HCT116 (cell line): ENCODE data around the gene RAB40C. TPM values are rescaled to one million over a fixed set of nuclear protein-coding genes. Genes with fewer than 3 reads are reported as not detected.
A peak's percentile ranks its signal among the peaks of the same experiment; 100 is the strongest.

Experiments used
- ATAC-seq: fragments of 200-7000 bp; cut with Tn5 transposase; 2 replicates; pipeline ENCODE4 v1.9.1; 2020; ENCODE audit warnings: mild to moderate bottlenecking, moderate library complexity
- BruUV-seq: library from RNA; stranded (reverse); fragments of 400-500 nt; replicated peaks from 2 replicates; lab custom pipeline; 2021; lab: Mats Ljungman, UMichigan
- CTCF ChIA-PET: fragments of 300-600 bp; sonication (Branson Sonifier 250); formaldehyde crosslinking; loops from one replicate; lab custom pipeline; 2021; ENCODE audit warnings: antibody characterized with exemption; lab: Charles Lee
- POLR2A ChIA-PET: fragments of 300-600, 350-600 bp; sonication (Branson Sonifier 250); formaldehyde crosslinking; loops from one replicate; lab custom pipeline; 2021; ENCODE audit warnings: antibody characterized with exemption; lab: Charles Lee
- RAD21 ChIA-PET, 2 experiments: fragments of 300-600 bp; sonication (Branson Sonifier 250); formaldehyde crosslinking; loops; one replicate each; lab custom pipeline; 2023; ENCODE audit warnings: low total read pairs in 2 of 2; ENCODE audit not compliant: uncharacterized antibody in 2 of 2, unreplicated experiment in 2 of 2, low non-redundant PET in 1 of 2; lab: Charles Lee
- DNase-seq: peaks from one replicate; pipeline ENCODE4 v3.0.0-alpha.2; 2010; ENCODE audit warnings: low read depth, low spot score
- H2AFZ ChIP-seq: fragments of 200-600 bp; shearing (Covaris generic), sonication (generic); 2 replicates; pipeline ENCODE4 v1.6.1; 2017; ENCODE audit warnings: low read depth, mixed run types, mixed read lengths, antibody characterized with exemption, low read length; ENCODE audit not compliant: poor library complexity, severe bottlenecking
- H3K27ac ChIP-seq: 2 replicates; pipeline ENCODE4 v1.5.1; 2012; ENCODE audit warnings: low read depth, low read length
- H3K27me3 ChIP-seq: fragments of 200-600 bp; sonication (generic); 2 replicates; pipeline ENCODE4 v1.6.1; 2016; ENCODE audit warnings: mixed run types, low read length, mixed read lengths; ENCODE audit not compliant: insufficient read depth
- H3K36me3 ChIP-seq, 2 experiments: fragments of 200-500 bp in 1 of 2; fragments of 200-600 bp in 1 of 2; sonication (Bioruptor generic) in 1 of 2; sonication (generic) in 1 of 2; 2 replicates each; pipeline versions ENCODE4 v1.5.1 to v1.6.1; 2014 to 2016; ENCODE audit warnings: low read length in 2 of 2, inconsistent platforms in 1 of 2, mixed read lengths in 1 of 2, mixed run types in 1 of 2; ENCODE audit not compliant: insufficient read depth in 2 of 2, control insufficient read depth in 1 of 2
- H3K4me1 ChIP-seq, 2 experiments: fragments of 200-600 bp in 1 of 2; sonication (generic) in 1 of 2; 2 replicates each; pipeline versions ENCODE4 v1.5.1 to v1.6.1; 2012 to 2017; ENCODE audit warnings: low read length in 2 of 2, inconsistent platforms in 1 of 2, mild to moderate bottlenecking in 1 of 2, mixed read lengths in 1 of 2, mixed run types in 1 of 2, moderate library complexity in 1 of 2; ENCODE audit not compliant: insufficient read depth in 2 of 2, control insufficient read depth in 1 of 2
- H3K4me2 ChIP-seq: fragments of 200-600 bp; sonication (generic); 2 replicates; pipeline ENCODE4 v1.6.1; 2017; ENCODE audit warnings: mixed run types, low read length, mixed read lengths
- H3K4me3 ChIP-seq, 2 experiments: fragments of 200-600 bp in 1 of 2; sonication (generic) in 1 of 2; replicated peaks in 1 of 2; 2 replicates each; pipeline ENCODE4 v1.5.1; 2011 to 2016; ENCODE audit warnings: low read length in 2 of 2, control low read depth in 1 of 2, low read depth in 1 of 2, mild to moderate bottlenecking in 1 of 2, mixed read lengths in 1 of 2, mixed run types in 1 of 2
- H3K79me2 ChIP-seq: fragments of 200-600 bp; sonication (generic); 2 replicates; pipeline ENCODE4 v1.6.1; 2017; ENCODE audit warnings: mild to moderate bottlenecking, mixed run types, low read length, moderate library complexity, mixed read lengths; ENCODE audit not compliant: insufficient read depth
- H3K9ac ChIP-seq: fragments of 200-600 bp; sonication (generic); 2 replicates; pipeline ENCODE4 v1.6.1; 2016; ENCODE audit warnings: low read length, mixed read lengths
- H3K9me2 ChIP-seq: fragments of 200-600 bp; sonication (generic), shearing (Covaris generic); 2 replicates; pipeline ENCODE4 v1.6.1; 2017; ENCODE audit warnings: mixed run types, mild to moderate bottlenecking, moderate library complexity; ENCODE audit not compliant: insufficient read depth
- H3K9me3 ChIP-seq, 2 experiments: fragments of 200-500 bp in 1 of 2; fragments of 200-600 bp in 1 of 2; sonication (Bioruptor generic) in 1 of 2; sonication (generic) in 1 of 2; 2 replicates each; pipeline ENCODE4 v1.6.1; 2014 to 2017; ENCODE audit warnings: low read length in 2 of 2, mixed read lengths in 2 of 2, inconsistent platforms in 1 of 2, low read depth in 1 of 2, mild to moderate bottlenecking in 1 of 2, mixed run types in 1 of 2, moderate library complexity in 1 of 2; ENCODE audit not compliant: control insufficient read depth in 1 of 2, insufficient read depth in 1 of 2
- H4K20me1 ChIP-seq: fragments of 200-600 bp; sonication (generic), shearing (Covaris generic); 2 replicates; pipeline ENCODE4 v1.6.1; 2017; ENCODE audit warnings: mixed run types, mild to moderate bottlenecking, moderate library complexity; ENCODE audit not compliant: insufficient read depth
- EGR1 ChIP-seq: IDR thresholded peaks from 2 replicates; pipeline ENCODE4 v1.6.1; 2012; ENCODE audit warnings: low read depth
- POLR2A ChIP-seq: IDR thresholded peaks from 2 replicates; pipeline ENCODE4 v1.7.0; 2011; ENCODE audit warnings: borderline replicate concordance; ENCODE audit not compliant: insufficient read depth, insufficient read length; ENCODE audit errors: extremely low read depth
- POLR2AphosphoS5 ChIP-seq: IDR thresholded peaks from 2 replicates; pipeline ENCODE4 v1.6.1; 2011; ENCODE audit warnings: mild to moderate bottlenecking, low read depth, low read length, moderate library complexity
- SIN3A ChIP-seq: IDR thresholded peaks from 2 replicates; pipeline ENCODE4 v1.6.1; 2012; ENCODE audit warnings: low read depth
- ZFX ChIP-seq: fragments of 450-650 bp; IDR thresholded peaks from 2 replicates; pipeline ENCODE4 v1.6.1; 2017
- ZNF274 ChIP-seq: fragments of 200-500 bp; sonication (Bioruptor generic); IDR thresholded peaks from 2 replicates; pipeline ENCODE4 v1.6.1; 2014; ENCODE audit warnings: mild to moderate bottlenecking, low read depth, low read length, inconsistent platforms
- intact Hi-C: fragments of 100-400 bp; cut with micrococcal nuclease; formaldehyde crosslinking; loops from 2 replicates; pipeline ENCODE4 v1.10.0; 2022
- total RNA-seq: library from RNA; stranded (reverse); gene quantifications from one replicate; pipeline ENCODE4 v1.2.1, GENCODE V29; 2021; ENCODE audit not compliant: unreplicated experiment

The RAB40C gene
- total RNA-seq, 1 experiment from 2014 or later: 14.1 TPM

DNA sequence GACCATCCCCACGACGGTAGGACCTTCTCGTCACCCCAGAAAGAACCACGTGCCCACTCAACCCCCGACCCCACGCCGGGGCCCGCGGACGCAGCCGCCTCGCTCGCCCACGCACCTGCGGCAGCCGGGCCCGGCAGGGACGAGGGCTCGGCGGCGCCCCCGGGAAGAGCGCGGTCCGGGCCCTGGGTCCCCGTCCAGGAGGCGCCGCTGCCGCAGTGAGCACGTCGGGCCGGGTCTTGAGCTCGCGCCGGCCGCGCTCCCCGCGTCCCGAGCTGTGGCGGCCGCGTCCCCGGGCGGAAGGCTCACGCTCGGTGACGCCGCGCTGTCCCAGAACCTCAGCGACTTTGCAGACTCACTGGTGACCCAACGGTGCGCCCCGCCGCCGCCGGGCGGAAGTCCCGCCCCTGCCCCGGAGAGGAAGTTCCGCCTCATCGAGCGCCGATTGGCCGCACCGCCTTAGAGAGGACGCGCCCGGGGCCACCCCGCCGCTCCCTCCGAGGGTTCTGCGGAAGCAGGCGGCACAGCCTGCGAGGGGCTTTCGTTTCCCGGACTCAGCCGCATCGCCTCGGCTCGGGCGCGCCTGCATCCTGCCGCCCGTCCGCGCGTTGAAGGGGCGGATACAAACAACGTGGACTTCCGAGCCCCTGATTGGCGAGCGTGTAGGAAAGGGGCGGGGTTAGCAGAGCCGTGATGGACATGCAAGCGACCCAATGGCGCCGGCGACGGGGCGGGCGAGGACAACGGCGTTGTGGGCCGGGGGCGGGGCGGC is 793 bp upstream of the RAB40C start:
- Histone ChIP-seq H3K4me3 (peak overlapping the region; percentile 66 to 67), H3K79me2 (peaks cover 26% of the 10 kb centered on the region; the same call in 1 of the 2 replicates), H3K4me1 (peaks cover 28 to 43% of the 10 kb centered on the region in 2 experiments), H2AFZ (no peak overlapping the region), H3K9me2 (no peaks in the 10 kb centered on the region), H3K36me3 (no peaks in the 10 kb centered on the region), H3K27me3 (no peaks in the 10 kb centered on the region), H3K9me3 (no peaks in the 10 kb centered on the region), H3K27ac (peak overlapping the region; percentile 99), H3K9ac (peak overlapping the region; percentile 90), H3K4me2 (peak overlapping the region; percentile 77), H4K20me1 (no peaks in the 10 kb centered on the region)
- CTCF ChIA-PET: no interaction called here
- intact Hi-C loops: no loop called here
- peak; percentile 75 for DNase-seq
- RAD21 ChIA-PET: interaction anchor here in 1 of 2 experiments (1.2 kb wide), 1 partner anchor 39 kb away, joined by 3 read pairs; no protein-coding TSS in a partner anchor
- POLR2A ChIA-PET: no interaction called here
- peak; percentile 75 for ATAC-seq
- BruUV-seq: no TSS peak
- TF ChIP-seq ZNF274 (no peak), EGR1 (peak; percentile 73), POLR2AphosphoS5 (peak; percentile 72), SIN3A (no peak), ZFX (peak; percentile 48; the same call in 1 of the 2 replicates), POLR2A (peak; percentile 34)

- Histone ChIP-seq H3K36me3 (no peaks in the 10 kb centered on the region), H3K9me3 (no peaks in the 10 kb centered on the region), H2AFZ (no peak overlapping the region), H3K27ac (peak overlapping the region; percentile 69; the same call in 1 of the 2 replicates), H3K9ac (peak overlapping the region; percentile 69), H3K27me3 (no peaks in the 10 kb centered on the region)
- CTCF ChIA-PET: no interaction called here
- POLR2A ChIA-PET: no interaction called here
- intact Hi-C loops: loop anchor here (5.0 kb wide), 1 partner anchor 37 kb away; no protein-coding TSS in a partner anchor
- TF ChIP-seq ZFX: peak; percentile 41; the same call in 1 of the 2 replicates
- TF ChIP-seq SIN3A: no peak
- TF ChIP-seq POLR2A: no peak
- TF ChIP-seq, all 23 proteins: peak for 1
- ATAC-seq (no peak), DNase-seq (no peak)
- no peaks in the 10 kb centered on the region for H4K20me1 ChIP-seq
- no TSS peak for BruUV-seq
- RAD21 ChIA-PET: no interaction called here
- H3K79me2 ChIP-seq: peaks cover 33% of the 10 kb centered on the region; the same call in 1 of the 2 replicates
- H3K4me3 ChIP-seq: peak overlapping the region; percentile 64 to 69
- H3K4me2 ChIP-seq: peak overlapping the region; percentile 77
- H3K4me1 ChIP-seq: peaks cover 31 to 46% of the 10 kb centered on the region in 2 experiments
- no peaks in the 10 kb centered on the region for H3K9me2 ChIP-seq
Observed at GRCh38 chr16:590188-590814, 435 bp downstream of the RAB40C start.
